GM12801 (cell line): ENCODE data around the gene XPR1.

Experiments used
- CTCF ChIP-seq: IDR thresholded peaks from one replicate; pipeline ENCODE4 v1.5.1; 2011; ENCODE audit warnings: control low read depth; ENCODE audit not compliant: insufficient read length; ENCODE audit errors: extremely low read depth

The XPR1 gene

GRCh38 chr1:180616439-180616838, 15.4 kb upstream of the XPR1 start:
- no peak for TF ChIP-seq CTCF

- no peak for TF ChIP-seq CTCF
These were observed 13.9 kb upstream of the XPR1 start for GRCh38 chr1:180617774-180618395.

GRCh38 chr1:180620581-180620980, 11.2 kb upstream of the XPR1 start:
- TF ChIP-seq CTCF, result no peak

GRCh38 chr1:180622658-180623508, 8.9 kb upstream of the XPR1 start:
- no peak for TF ChIP-seq CTCF

GRCh38 chr1:180623579-180624347, 8.1 kb upstream of the XPR1 start:
- no peak for TF ChIP-seq CTCF

GRCh38 chr1:180626711-180627110, 5.1 kb upstream of the XPR1 start:
- TF ChIP-seq CTCF, result no peak

GRCh38 chr1:180627411-180627810, 4.4 kb upstream of the XPR1 start:
- TF ChIP-seq CTCF, result no peak
